SK-N-SH treated with all-trans-retinoic acid at 6 μM for 48 hours (cell line): ENCODE results near the gene ST6GALNAC1.

ENCODE experiments used
- CSDC2 ChIP-seq: fragments of 250-450 bp; sonication (Bioruptor Pico); IDR thresholded peaks from 2 replicates; pipeline ENCODE4 v1.5.0; 2020; ENCODE audit warnings: mild to moderate bottlenecking, moderate library complexity
- ISL1 ChIP-seq: fragments of 250-450 bp; sonication (Bioruptor Pico); IDR thresholded peaks from 2 replicates; pipeline ENCODE4 v2.1.2; 2022; ENCODE audit warnings: mild to moderate bottlenecking, moderate library complexity
- OSR1 ChIP-seq: fragments of 250-450 bp; sonication (Bioruptor Pico); IDR thresholded peaks from 2 replicates; pipeline ENCODE4 v1.8.0; 2022; ENCODE audit warnings: moderate library complexity, mild to moderate bottlenecking, inconsistent platforms
- PATZ1 ChIP-seq: fragments of 250-450 bp; sonication (Bioruptor Pico); IDR thresholded peaks from 2 replicates; pipeline ENCODE4 v1.8.0; 2020; ENCODE audit warnings: mild to moderate bottlenecking, moderate library complexity, borderline replicate concordance
- TOX ChIP-seq: fragments of 250-450 bp; sonication (Bioruptor Pico); IDR thresholded peaks from 2 replicates; pipeline ENCODE4 v1.8.0; 2021; ENCODE audit warnings: mild to moderate bottlenecking, moderate library complexity, borderline replicate concordance
- ZFP3 ChIP-seq: fragments of 250-450 bp; sonication (Bioruptor Pico); IDR thresholded peaks from 2 replicates; pipeline ENCODE4 v1.5.0; 2020; ENCODE audit warnings: mild to moderate bottlenecking, moderate library complexity

GRCh38 chr17:76612465-76612864 is 31.1 kb downstream of the ST6GALNAC1 start:
- no peak for TF ChIP-seq PATZ1 (CRISPR knock-in tag)
- no peak for TF ChIP-seq CSDC2
- TF ChIP-seq OSR1 (CRISPR knock-in tag), result no peak
- TF ChIP-seq TOX (CRISPR knock-in tag), result no peak
- TF ChIP-seq ZFP3 (CRISPR knock-in tag), result no peak
- TF ChIP-seq ISL1 (CRISPR knock-in tag), result no peak
